ENCODE measurements around the gene NEK7.
"Not testable (repeated sequence)": the region's sequence is repeated elsewhere in the genome, so short reads cannot be mapped to it uniquely, and the experiment has no call there.

Gene NEK7

DNA sequence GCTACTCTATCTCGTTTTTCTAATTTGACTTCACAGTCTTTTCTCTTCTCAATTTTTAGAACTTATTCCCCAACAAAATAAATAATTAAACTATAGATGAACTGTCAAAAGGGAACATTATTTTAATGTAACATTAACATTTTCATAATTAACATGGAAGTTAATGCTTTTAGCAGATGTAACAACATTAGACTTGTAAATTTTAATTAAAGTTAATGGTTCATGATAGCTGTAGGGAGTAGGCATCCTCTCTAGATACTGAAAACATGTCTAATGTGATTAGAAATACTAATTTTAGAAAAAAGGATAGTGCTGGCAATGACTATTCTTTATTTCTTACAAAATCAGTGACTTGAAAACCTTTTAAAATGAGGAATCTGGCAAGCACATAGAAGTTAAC, 32.1 kb upstream of the NEK7 start:
- TF ChIP-seq, protein P1, sequence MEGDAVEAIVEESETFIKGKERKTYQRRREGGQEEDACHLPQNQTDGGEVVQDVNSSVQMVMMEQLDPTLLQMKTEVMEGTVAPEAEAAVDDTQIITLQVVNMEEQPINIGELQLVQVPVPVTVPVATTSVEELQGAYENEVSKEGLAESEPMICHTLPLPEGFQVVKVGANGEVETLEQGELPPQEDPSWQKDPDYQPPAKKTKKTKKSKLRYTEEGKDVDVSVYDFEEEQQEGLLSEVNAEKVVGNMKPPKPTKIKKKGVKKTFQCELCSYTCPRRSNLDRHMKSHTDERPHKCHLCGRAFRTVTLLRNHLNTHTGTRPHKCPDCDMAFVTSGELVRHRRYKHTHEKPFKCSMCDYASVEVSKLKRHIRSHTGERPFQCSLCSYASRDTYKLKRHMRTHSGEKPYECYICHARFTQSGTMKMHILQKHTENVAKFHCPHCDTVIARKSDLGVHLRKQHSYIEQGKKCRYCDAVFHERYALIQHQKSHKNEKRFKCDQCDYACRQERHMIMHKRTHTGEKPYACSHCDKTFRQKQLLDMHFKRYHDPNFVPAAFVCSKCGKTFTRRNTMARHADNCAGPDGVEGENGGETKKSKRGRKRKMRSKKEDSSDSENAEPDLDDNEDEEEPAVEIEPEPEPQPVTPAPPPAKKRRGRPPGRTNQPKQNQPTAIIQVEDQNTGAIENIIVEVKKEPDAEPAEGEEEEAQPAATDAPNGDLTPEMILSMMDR (IDR thresholded peaks at IDR 0.05; ENCODE audit: low read depth, low read length) = no peak
- H3K4me3 ChIP-seq (replicated peaks in 1 of 2; ENCODE audit: low read depth in 2 of 2, low read length in 2 of 2) = no peak overlapping the region
- no peak for DNase-seq (ENCODE audit: low read depth in 2 of 2)

DNA sequence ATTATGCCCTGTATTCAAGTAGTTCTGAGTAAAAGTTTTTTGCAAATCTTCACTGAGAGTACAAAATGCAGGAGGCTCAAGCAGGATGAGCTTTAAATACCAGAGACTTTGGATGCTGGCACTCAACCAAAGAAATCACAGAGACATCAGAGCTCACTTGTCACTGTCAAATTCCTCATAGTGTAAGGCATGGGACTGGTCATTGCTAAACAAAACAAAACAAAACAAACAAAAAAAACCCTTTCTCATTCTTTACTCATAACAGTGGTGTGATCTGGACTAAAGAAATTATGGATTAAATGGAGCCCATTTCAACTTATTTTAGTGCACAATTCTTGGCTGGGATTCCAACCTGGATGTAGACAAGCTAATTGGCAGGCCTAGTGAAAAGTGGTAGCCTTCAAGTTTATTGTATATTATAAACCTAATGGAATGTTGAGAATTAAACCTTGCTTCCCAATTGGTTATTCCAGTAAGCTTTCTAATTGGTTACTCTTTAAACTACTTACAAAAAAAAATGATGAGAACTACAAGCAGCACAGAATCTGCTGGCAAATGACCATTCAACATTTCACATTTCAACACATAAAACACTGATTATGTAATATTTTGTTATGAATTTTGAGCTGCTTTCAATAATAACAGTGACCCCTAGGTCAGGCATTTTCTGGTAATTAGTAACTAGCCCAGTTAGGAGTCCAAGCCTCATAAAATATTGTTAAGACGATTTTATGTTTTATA, 30.6 kb upstream of the NEK7 start:
- peak; percentile 74 to 87 for DNase-seq (ENCODE audit: low read depth in 2 of 2)
- TF ChIP-seq, protein P1 (IDR thresholded peaks at IDR 0.05; ENCODE audit: low read depth, low read length) = no peak
- no peak overlapping the region for H3K4me3 ChIP-seq (replicated peaks in 1 of 2; ENCODE audit: low read depth in 2 of 2, low read length in 2 of 2)

GRCh38 chr1:198128533-198128932, 28.3 kb upstream of the NEK7 start:
- TF ChIP-seq, protein P1 (IDR thresholded peaks at IDR 0.05; ENCODE audit: low read depth, low read length) = no peak
- H3K4me3 ChIP-seq (replicated peaks in 1 of 2; ENCODE audit: low read depth in 2 of 2, low read length in 2 of 2) = no peak overlapping the region
- peak in 1 of 2 donors; percentile 65 for DNase-seq (ENCODE audit: low read depth in 2 of 2)

DNA sequence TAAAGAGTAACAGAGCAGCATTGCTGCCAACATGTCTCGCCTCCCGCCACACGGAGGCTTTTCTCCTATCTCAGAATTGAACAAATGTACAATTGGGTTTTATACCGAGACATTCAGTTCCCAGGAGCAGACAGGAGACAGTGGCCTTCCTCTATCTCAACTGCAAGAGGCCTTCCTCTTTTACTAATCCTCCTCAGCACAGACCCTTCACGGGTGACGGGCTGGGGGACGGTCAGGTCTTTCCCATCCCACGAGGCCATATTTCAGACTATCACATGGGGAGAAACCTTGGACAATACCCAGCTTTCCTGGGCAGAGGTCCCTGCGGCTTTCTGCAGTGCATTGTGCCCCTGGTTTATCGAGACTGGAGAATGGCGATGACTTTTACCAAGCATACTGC, 26.7 kb upstream of the NEK7 start:
- DNase-seq (ENCODE audit: low read depth in 2 of 2); H3K4me3 ChIP-seq (replicated peaks in 1 of 2; ENCODE audit: low read depth in 2 of 2, low read length in 2 of 2): not testable (repeated sequence)

DNA sequence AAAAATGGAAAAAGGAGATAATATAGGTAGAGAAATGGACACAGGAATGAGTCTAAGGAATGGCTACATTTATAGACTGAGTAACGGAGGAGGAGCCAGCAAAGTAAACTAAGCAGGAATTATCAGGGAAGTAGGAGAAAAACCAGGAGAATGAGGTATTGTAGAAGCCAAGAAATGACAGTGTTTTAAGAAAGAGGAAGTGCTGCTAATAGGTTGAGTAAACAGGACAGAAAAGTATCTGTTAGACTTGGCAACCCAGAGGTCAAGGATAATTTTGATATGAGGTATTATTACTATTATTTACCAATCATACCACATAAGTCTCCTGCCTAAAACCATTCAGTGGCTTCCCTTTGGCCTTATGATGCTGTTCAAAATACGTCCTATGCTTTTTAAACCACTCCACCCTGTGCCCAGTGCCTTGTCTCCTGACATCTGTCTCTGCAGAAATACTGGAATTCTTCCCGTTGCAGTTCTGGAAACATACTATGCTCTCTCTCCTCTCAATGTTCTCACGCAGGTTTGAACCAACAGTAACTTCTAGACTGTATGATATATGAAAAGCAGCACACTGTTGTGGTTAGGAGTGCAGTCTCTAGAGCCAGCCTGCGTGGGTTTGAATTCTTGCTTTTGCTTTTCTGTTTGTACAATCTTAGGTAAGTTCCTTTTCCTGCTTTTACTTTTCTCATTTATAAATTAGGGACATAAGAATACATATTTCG, 24.6 kb upstream of the NEK7 start:
- H3K4me3 ChIP-seq (replicated peaks in 1 of 2; ENCODE audit: low read depth in 2 of 2, low read length in 2 of 2) = no peak overlapping the region
- TF ChIP-seq, protein P1 (IDR thresholded peaks at IDR 0.05; ENCODE audit: low read depth, low read length) = no peak
- no peak for DNase-seq (ENCODE audit: low read depth in 2 of 2)

DNA sequence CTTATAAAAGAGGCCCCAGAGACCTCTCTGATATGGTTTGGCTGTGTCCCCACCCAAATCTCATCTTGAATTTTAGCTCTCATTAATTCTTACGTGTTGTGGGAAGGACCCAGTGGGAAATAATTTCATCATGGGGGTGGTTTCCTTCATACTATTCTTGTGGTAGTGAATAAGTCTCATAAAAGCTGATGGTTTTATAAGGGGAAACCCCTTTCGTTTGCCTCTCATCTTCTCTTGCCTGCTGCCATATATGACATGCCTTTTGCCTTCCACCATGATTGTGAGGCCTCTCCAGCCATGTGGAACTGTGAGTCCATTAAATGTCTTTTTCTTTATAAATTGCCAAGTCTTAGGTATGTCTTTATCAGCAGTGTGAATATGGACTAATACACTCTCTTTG, 22.5 kb upstream of the NEK7 start:
- TF ChIP-seq, protein P1 (IDR thresholded peaks at IDR 0.05; ENCODE audit: low read depth, low read length) = no peak
- no peak for DNase-seq (ENCODE audit: low read depth in 2 of 2)
- H3K4me3 ChIP-seq (replicated peaks in 1 of 2; ENCODE audit: low read depth in 2 of 2, low read length in 2 of 2) = no peak overlapping the region

GRCh38 chr1:198135366-198135765, 21.4 kb upstream of the NEK7 start:
- H3K4me3 ChIP-seq (replicated peaks in 1 of 2; ENCODE audit: low read depth in 2 of 2, low read length in 2 of 2) = no peak overlapping the region
- no peak for DNase-seq (ENCODE audit: low read depth in 2 of 2)

More at GRCh38 chr1:198135366-198135765, 21.4 kb upstream of the NEK7 start:
- TF ChIP-seq, protein P1 (IDR thresholded peaks at IDR 0.05; ENCODE audit: low read depth, low read length) = no peak
